Left ventricle myocardium inferior (tissue), 1 donor: ENCODE data around the gene PELI2. TPM values are rescaled to one million over a fixed set of nuclear protein-coding genes. Genes with fewer than 3 reads are reported as not detected.
"Not testable (repeated sequence)": the region's sequence is repeated elsewhere in the genome, so short reads cannot be mapped to it uniquely, and the experiment has no call there.

Experiments used
- DNase-seq: peaks from one replicate; pipeline ENCODE4 v3.0.0-alpha.2; 2020
- H3K27ac ChIP-seq: fragments of 200-600 bp; replicated peaks from 2 replicates; pipeline ENCODE4 v1.8.0; 2021
- H3K27me3 ChIP-seq: fragments of 200-600 bp; 2 replicates; pipeline ENCODE4 v1.8.0; 2021; ENCODE audit warnings: low read depth
- H3K36me3 ChIP-seq: fragments of 200-600 bp; 2 replicates; pipeline ENCODE4 v1.8.0; 2021
- H3K4me1 ChIP-seq: fragments of 200-600 bp; 2 replicates; pipeline ENCODE4 v1.8.0; 2021
- H3K4me3 ChIP-seq: fragments of 200-600 bp; 2 replicates; pipeline ENCODE4 v1.8.0; 2021; ENCODE audit warnings: mild to moderate bottlenecking, moderate library complexity
- H3K9me3 ChIP-seq: fragments of 200-600 bp; replicated peaks from 2 replicates; pipeline ENCODE4 v1.8.0; 2021
- CTCF ChIP-seq: fragments of 200-600 bp; IDR thresholded peaks from 2 replicates; pipeline ENCODE4 v1.8.0; 2021; ENCODE audit warnings: antibody characterized with exemption, mild to moderate bottlenecking, borderline replicate concordance
- intact Hi-C: fragments of 100-400 bp; cut with micrococcal nuclease; formaldehyde crosslinking; loops from one replicate; pipeline ENCODE4 v1.11.0; 2022
- total RNA-seq: library from RNA; stranded (reverse); fragmentation: NEBNext Ultra II Directional; extraction: Animal tissue kit (Norgen Biotek cat#: 25700); gene quantifications from one replicate; pipeline ENCODE4 v1.2.1, GENCODE V29; 2021
- donor health status: DM: no; HTN: yes; CAD: no; lungs with severe emphysema.

The PELI2 gene
- total RNA-seq, 1 donor from 2014 or later = 2.0 TPM

- DNase-seq = no peak
- peaks cover 8% of the 10 kb centered on the region for H3K4me1 ChIP-seq
- H3K27me3 ChIP-seq = no peaks in the 10 kb centered on the region
- H3K36me3 ChIP-seq = no peaks in the 10 kb centered on the region
- H3K27ac ChIP-seq = no peak overlapping the region
- H3K4me3 ChIP-seq = no peak overlapping the region
- no peak for TF ChIP-seq CTCF
- intact Hi-C loops = no loop called here
- peaks cover 52% of the 10 kb centered on the region for H3K9me3 ChIP-seq
Observed at GRCh38 chr14:56162476-56162875, 44.3 kb downstream of the PELI2 start.

GRCh38 chr14:56166579-56166978 is 48.4 kb downstream of the PELI2 start:
- intact Hi-C loops, DNase-seq, H3K27me3 ChIP-seq, H3K4me1 ChIP-seq, H3K27ac ChIP-seq, H3K4me3 ChIP-seq, H3K36me3 ChIP-seq: not testable (repeated sequence)
- H3K9me3 ChIP-seq = peaks cover 52% of the 10 kb centered on the region

- H3K36me3 ChIP-seq = no peaks in the 10 kb centered on the region
- intact Hi-C loops = no loop called here
- DNase-seq = no peak
Observed at GRCh38 chr14:56168007-56168616, 49.9 kb downstream of the PELI2 start.

DNA sequence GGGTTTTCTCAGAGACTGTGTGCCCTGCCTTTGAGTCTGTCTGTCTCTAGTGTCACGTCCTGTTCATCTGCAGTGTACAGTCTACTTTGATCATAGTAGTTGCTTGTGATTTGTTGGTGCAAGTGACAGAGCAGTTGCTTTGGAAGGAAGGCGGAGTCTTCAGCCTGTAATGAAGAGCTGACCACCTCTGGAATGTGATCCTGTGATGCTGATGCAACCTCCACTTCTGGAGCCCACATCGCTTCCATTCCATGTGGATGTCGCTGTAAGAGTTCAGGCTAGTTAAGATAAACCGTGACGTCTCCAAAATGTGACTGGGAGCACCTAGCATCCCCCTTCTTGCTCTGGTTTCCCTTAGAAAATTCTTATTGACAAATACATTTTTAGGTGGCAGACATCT is 51.8 kb downstream of the PELI2 start:
- no peak for TF ChIP-seq CTCF

More at GRCh38 chr14:56168007-56168616, 49.9 kb downstream of the PELI2 start:
- TF ChIP-seq CTCF = no peak
- Histone ChIP-seq H3K4me3 (no peak overlapping the region), H3K4me1 (peaks cover 10% of the 10 kb centered on the region), H3K27ac (no peak overlapping the region), H3K27me3 (no peaks in the 10 kb centered on the region), H3K9me3 (peaks cover 42% of the 10 kb centered on the region)

GRCh38 chr14:56170877-56171422 is 52.7 kb downstream of the PELI2 start:
- peaks cover 11% of the 10 kb centered on the region for H3K4me1 ChIP-seq
- no peak for DNase-seq
- peaks cover 15% of the 10 kb centered on the region for H3K9me3 ChIP-seq
- H3K4me3 ChIP-seq = no peak overlapping the region
- TF ChIP-seq CTCF = no peak
- no peaks in the 10 kb centered on the region for H3K36me3 ChIP-seq
- intact Hi-C loops = no loop called here
- no peaks in the 10 kb centered on the region for H3K27me3 ChIP-seq
- H3K27ac ChIP-seq = no peak overlapping the region

More for the DNA sequence above, 51.8 kb downstream of the PELI2 start:
- Histone ChIP-seq H3K36me3 (no peaks in the 10 kb centered on the region), H3K27ac (no peak overlapping the region), H3K27me3 (no peaks in the 10 kb centered on the region), H3K4me3 (no peak overlapping the region), H3K9me3 (peaks cover 23% of the 10 kb centered on the region), H3K4me1 (peaks cover 11% of the 10 kb centered on the region)
- DNase-seq = no peak
- intact Hi-C loops = no loop called here

GRCh38 chr14:56172074-56172473 is 53.9 kb downstream of the PELI2 start:
- intact Hi-C loops = no loop called here
- Histone ChIP-seq H3K27me3 (no peaks in the 10 kb centered on the region), H3K27ac (no peak overlapping the region), H3K36me3 (no peaks in the 10 kb centered on the region), H3K4me1 (peaks cover 18% of the 10 kb centered on the region), H3K4me3 (no peak overlapping the region), H3K9me3 (peaks cover 3% of the 10 kb centered on the region)
- no peak for TF ChIP-seq CTCF
- no peak for DNase-seq
